Muscle of leg (tissue), 16 donors: ENCODE data around the gene TRIM7. TPM values are rescaled to one million over a fixed set of nuclear protein-coding genes. Genes with fewer than 3 reads are reported as not detected.

Source experiments
- DNase-seq: peaks from one replicate; pipeline ENCODE4 v3.0.0; 2013
- H3K27ac ChIP-seq: one replicate; pipeline ENCODE4 v1.5.1; 2013; ENCODE audit warnings: mild to moderate bottlenecking, low read length, control low read depth
- H3K27me3 ChIP-seq: one replicate; pipeline ENCODE4 v1.6.1; 2013; ENCODE audit warnings: low read length; ENCODE audit not compliant: control insufficient read depth, insufficient read depth
- H3K36me3 ChIP-seq: one replicate; pipeline ENCODE4 v1.6.1; 2013; ENCODE audit warnings: low read length; ENCODE audit not compliant: control insufficient read depth, insufficient read depth
- H3K4me1 ChIP-seq: one replicate; pipeline ENCODE4 v1.6.1; 2013; ENCODE audit warnings: low read length; ENCODE audit not compliant: control insufficient read depth, insufficient read depth
- H3K4me3 ChIP-seq: one replicate; pipeline ENCODE4 v1.5.1; 2013; ENCODE audit warnings: low read length, control low read depth
- H3K9me3 ChIP-seq: replicated peaks from 2 replicates; pipeline ENCODE4 v1.6.1; 2013; ENCODE audit warnings: low read depth, low read length; ENCODE audit not compliant: control insufficient read depth
- WGBS: methylation state at CpG from one replicate; pipeline ENCODE4 v1.1.5; 2013; ENCODE audit warnings: missing lambda C conversion rate; ENCODE audit not compliant: insufficient coverage; 5-methylcytosine and 5-hydroxymethylcytosine counted together
- long read RNA-seq, 11 donors: transcript quantifications; one replicate each; lab custom pipeline, GENCODE V29; 2026
- polyA plus RNA-seq, 8 donors: library from polyadenylated mRNA; unstranded; fragments of 120-200 nt; gene quantifications; one replicate each; pipeline versions ENCODE4 v1.2.1 to v1.2.3, GENCODE V29; 2013; ENCODE audit warnings: inconsistent platforms in 1 of 8, low replicate concordance in 1 of 8; ENCODE audit not compliant: insufficient read length in 8 of 8, insufficient read depth in 1 of 8
- total RNA-seq: library from RNA; stranded (reverse); fragments of 120-200 nt; gene quantifications from one replicate; pipeline ENCODE4 v1.2.4, GENCODE V29; 2013

The TRIM7 gene
- total RNA-seq (18.8 TPM), polyA plus RNA-seq (10 to 100 TPM in 6 of 8 donors, 1 to 10 TPM in 2; 7.7 to 22.0 (median 14.3) TPM)
- long read RNA-seq, donor 1, partial matches to known transcripts, result 0 of 3 reads
- long read RNA-seq, donor 1, other reads (novel, unspliced or antisense), result 0 of 3 reads
- long read RNA-seq, donor 2, partial matches to known transcripts, result 0 of 1 reads
- long read RNA-seq, donor 2, other reads (novel, unspliced or antisense), result 0 of 1 reads
- long read RNA-seq, donor 3, transcript TRIM7-202 (2 exons, 1,228 nt), result major isoform, 7 of 9 reads
- long read RNA-seq, donor 3, partial matches to known transcripts, result 0 of 9 reads
- long read RNA-seq, donor 3, other reads (novel, unspliced or antisense), result 0 of 9 reads
- long read RNA-seq, donor 4, partial matches to known transcripts, result 0 of 1 reads
- long read RNA-seq, donor 4, other reads (novel, unspliced or antisense), result 0 of 1 reads
- long read RNA-seq, donor 5, partial matches to known transcripts, result 0 of 2 reads
- long read RNA-seq, donor 5, other reads (novel, unspliced or antisense), result 0 of 2 reads
- long read RNA-seq, donor 6, transcript TRIM7-202 (2 exons, 1,228 nt), result major isoform, 11 of 12 reads
- long read RNA-seq, donor 6, partial matches to known transcripts, result 0 of 12 reads
- long read RNA-seq, donor 6, other reads (novel, unspliced or antisense), result 0 of 12 reads
- long read RNA-seq, donor 7, partial matches to known transcripts, result 0 of 3 reads
- long read RNA-seq, donor 7, other reads (novel, unspliced or antisense), result 0 of 3 reads
- long read RNA-seq, donor 8, partial matches to known transcripts, result 0 of 1 reads
- long read RNA-seq, donor 8, other reads (novel, unspliced or antisense), result 0 of 1 reads
- long read RNA-seq, donor 9, partial matches to known transcripts, result 0 of 3 reads
- long read RNA-seq, donor 9, other reads (novel, unspliced or antisense), result 0 of 3 reads
- long read RNA-seq, donor 10, partial matches to known transcripts, result 0 of 6 reads
- long read RNA-seq, donor 10, other reads (novel, unspliced or antisense), result 0 of 6 reads
- long read RNA-seq, donor 11, partial matches to known transcripts, result 0 of 4 reads
- long read RNA-seq, donor 11, other reads (novel, unspliced or antisense), result 0 of 4 reads

DNA sequence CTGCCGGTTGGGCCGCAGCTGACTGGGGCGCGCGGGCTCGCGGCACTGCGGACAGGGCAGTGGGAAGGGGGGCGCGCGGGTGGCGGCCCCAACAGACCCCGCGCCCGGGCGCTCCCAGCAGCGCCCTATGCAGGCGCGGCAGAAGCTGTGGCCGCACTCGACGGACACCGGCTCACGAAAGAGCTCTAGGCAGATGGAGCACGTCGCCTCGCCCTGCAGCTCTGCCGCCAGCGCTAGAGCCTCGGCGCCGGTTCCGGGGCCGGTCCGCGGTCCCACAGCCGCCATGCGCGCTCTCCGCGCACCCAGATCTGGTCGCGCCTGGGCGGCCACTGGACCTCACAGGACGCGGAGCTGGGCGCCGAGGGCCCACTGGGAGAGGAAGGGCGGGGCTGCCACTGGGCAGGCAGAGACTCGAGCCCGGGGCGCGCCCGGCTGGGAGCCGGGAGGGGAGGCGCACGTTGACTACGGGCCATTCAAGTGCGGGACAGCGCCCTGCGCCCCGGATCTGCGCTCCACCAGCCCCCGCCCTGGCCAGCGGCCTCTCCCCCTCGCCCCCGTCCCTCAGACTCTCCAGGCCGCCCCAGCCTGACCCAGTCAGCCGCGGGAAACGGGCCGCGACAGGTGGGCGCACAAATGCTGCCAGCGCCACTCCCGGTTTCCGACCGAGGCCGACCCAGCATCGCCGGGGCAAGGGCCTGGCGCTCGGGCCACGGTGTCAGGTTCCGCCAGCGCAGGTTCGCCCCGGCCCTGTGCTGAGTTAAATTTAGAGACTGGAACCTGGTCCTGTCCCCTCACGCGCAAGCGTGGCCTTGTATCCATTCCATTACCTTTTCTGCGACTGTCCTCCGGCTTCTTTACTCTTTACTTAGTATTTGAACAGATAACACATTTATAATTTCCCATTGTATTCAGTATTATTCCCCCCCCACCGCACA lies at the start of gene TRIM7:
Gene TRIM7, minus strand, starts transcription at position 371 of the 935 bp plus-strand sequence. Its CDS starts 86 bp downstream, at position 285.
- DNase-seq, result peak; percentile 67
- peaks cover 51% of the 10 kb centered on the region for H3K27me3 ChIP-seq
- peak within 1 kb of the TSS; percentile 87 for H3K27ac ChIP-seq
- H3K9me3 ChIP-seq, result no peaks in the 10 kb centered on the region
- H3K4me1 ChIP-seq, result peaks cover 28% of the 10 kb centered on the region
- under 1% methylated on average over 88 of the region's 94 CpGs for WGBS
- H3K36me3 ChIP-seq, result no peaks in the 10 kb centered on the region
- H3K4me3 ChIP-seq, result peak within 1 kb of the TSS; percentile 52

DNA sequence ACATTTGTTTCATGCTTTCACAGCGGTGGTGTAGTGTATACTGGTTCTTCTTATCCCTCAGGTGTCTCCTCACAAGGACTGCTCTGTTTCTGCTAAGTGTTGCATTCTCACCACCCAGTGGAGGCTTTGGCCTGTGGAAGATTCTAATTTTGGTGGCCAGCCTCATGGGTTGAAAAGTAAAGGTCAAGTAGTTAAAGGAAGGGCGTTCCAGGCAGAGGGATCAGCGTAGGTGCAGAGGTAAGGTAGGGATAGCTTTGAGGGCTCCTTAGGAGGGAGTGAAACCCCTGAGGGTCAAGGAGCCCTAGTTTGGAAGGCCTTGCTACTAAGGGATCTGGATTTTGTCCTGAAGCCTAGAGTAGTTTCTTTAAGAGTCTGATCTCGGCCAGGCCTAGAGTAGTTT lies 43.3 kb upstream of the TRIM7 start:
- 86% methylated on average over 3 of the region's 4 CpGs for WGBS
- Histone ChIP-seq H3K4me3 (peak overlapping the region; percentile 70), H3K9me3 (no peaks in the 10 kb centered on the region), H3K4me1 (peaks cover 42% of the 10 kb centered on the region), H3K36me3 (peaks cover 25% of the 10 kb centered on the region), H3K27me3 (no peaks in the 10 kb centered on the region), H3K27ac (peak overlapping the region; percentile 57)
- DNase-seq, result no peak

DNA sequence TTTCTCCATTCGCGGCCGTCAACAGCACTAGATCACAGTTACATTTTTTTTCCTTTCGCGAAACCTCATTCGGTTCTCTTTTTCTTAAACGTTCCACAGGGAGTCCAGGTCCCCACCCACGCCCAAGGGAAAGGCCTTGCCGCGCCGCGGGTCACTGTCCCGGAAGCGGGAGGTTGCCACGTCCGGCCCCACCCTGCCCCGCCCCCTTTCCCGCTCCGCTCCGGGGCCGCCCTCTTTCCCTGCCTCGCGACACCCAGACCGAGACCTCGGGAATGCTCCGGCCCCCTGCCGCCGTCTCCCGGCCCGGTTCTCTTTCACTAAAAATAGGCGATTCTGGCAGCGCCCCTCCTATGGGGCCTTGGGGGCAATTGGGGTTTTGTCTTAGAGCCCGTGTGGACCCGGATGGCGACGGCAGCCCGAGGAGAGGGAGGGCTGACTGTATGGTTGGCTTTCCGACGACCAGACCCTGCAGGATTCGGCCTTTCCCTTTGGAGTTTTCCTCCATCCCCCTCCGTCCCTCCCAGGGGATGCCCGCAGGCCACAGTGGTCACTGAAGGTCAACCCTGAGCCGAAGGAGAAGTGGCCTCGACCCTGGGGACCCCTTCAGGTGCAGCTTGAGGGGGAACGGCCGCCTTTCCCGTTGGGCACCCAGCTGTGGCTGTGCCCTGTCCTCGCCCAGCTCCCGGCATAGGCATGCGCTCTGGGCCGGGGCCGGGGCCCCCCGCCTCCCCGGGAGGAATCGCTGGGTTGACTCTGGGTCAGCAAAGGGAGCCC lies 41.5 kb upstream of the TRIM7 start:
- H3K36me3 ChIP-seq, result peaks cover 31% of the 10 kb centered on the region
- no peaks in the 10 kb centered on the region for H3K27me3 ChIP-seq
- peaks cover 52% of the 10 kb centered on the region for H3K4me1 ChIP-seq
- no peaks in the 10 kb centered on the region for H3K9me3 ChIP-seq
- H3K27ac ChIP-seq, result peak overlapping the region; percentile 98
- DNase-seq, result peak; percentile 94
- WGBS, result 0% methylated on average over 41 of the region's 55 CpGs
- peak overlapping the region; percentile 70 for H3K4me3 ChIP-seq

DNA sequence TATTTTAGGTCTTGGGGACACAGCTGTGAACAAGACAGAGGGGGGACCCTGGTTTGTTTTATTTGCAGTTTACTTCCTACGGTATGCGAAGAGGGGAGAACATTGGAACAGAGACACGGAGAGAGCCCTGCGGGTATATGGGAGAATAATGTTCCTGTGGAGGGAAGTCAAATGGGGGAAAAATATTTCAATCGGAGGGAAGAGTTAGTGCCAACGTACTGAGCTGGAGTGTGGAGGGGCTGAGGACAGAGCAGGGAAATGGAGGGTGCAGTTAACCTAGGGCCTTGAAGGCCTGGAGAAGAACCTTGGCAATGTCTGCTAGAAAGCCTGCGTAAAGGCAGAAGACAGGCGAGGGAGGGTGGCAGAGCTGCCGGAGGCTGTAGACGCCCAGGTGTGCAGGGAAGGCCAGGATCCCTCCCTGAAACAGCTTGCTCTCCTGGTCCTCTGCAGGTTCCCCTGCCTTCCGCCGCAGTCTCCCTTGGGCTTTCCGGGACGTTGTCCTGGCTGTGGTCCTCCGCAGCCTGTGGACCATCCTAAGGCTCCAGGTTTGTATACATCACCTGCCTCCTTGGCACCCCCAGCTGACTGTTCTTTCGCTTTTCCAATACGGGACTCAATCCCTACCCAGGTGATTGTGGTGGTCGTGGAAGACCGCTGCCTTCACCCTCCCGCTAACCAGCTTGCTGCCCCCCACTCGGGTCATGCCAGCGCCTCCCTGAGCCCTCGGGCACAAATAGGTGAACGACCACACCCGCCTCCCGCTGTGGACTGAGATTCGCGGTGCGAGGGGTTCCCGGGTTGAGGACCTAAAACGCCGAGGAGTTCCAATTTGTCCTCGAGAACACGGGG lies 40.7 kb upstream of the TRIM7 start:
- peak overlapping the region; percentile 98 for H3K27ac ChIP-seq
- 26% methylated on average over 30 of the region's 34 CpGs for WGBS
- H3K4me1 ChIP-seq, result peaks cover 54% of the 10 kb centered on the region
- H3K36me3 ChIP-seq, result peaks cover 36% of the 10 kb centered on the region
- H3K4me3 ChIP-seq, result peak overlapping the region; percentile 70
- H3K9me3 ChIP-seq, result no peaks in the 10 kb centered on the region
- H3K27me3 ChIP-seq, result no peaks in the 10 kb centered on the region
- no peak for DNase-seq

DNA sequence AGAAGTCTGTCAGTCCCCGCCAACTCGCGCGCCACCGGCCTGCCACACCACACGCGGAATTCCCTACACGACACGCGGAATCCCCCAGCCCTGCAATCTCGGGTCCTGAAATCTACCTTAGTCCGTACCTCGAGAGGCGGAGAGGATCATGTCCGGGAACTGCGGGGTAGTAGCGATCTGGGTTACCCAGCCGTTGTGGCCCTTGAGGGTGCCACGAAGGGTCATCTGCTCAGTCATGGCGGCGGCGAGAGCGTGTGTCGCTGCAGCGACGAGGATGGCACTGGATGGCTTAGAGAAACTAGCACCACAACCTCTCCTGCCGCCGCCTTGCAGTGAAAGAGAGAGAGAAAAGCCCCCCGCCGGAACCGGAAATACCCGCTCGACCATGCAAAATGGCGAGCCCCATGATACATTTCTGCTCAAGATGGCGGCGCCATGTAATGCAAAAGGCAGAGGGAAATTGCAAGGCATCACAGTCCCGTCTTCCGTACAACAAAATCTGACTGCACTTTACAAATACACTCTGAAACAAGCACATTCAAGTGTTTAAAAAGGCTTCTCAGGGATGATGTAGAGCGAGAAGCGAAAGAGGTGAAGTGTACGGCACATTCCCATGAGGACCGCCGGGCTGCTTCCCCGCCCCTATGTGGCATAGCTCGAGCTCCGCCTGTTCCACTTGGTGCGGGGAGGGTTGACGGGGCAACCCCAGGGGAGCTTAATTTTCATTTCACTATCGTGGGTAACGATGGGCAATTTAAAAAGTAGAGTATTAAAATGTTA lies 38.8 kb upstream of the TRIM7 start, which contains the start of gene RACK1:
Gene RACK1, minus strand, starts transcription at position 343 of the 780 bp plus-strand sequence. Its CDS starts 106 bp downstream, at position 237.
- H3K4me3 ChIP-seq, result peak within 1 kb of the TSS; percentile 89
- WGBS, result 0% methylated on average over 38 of the region's 50 CpGs
- H3K4me1 ChIP-seq, result peaks cover 47% of the 10 kb centered on the region
- peak within 1 kb of the TSS; percentile 98 for H3K27ac ChIP-seq
- no peaks in the 10 kb centered on the region for H3K9me3 ChIP-seq
- no peaks in the 10 kb centered on the region for H3K27me3 ChIP-seq
- peaks cover 43% of the 10 kb centered on the region for H3K36me3 ChIP-seq
- DNase-seq, result peak; percentile 98

DNA sequence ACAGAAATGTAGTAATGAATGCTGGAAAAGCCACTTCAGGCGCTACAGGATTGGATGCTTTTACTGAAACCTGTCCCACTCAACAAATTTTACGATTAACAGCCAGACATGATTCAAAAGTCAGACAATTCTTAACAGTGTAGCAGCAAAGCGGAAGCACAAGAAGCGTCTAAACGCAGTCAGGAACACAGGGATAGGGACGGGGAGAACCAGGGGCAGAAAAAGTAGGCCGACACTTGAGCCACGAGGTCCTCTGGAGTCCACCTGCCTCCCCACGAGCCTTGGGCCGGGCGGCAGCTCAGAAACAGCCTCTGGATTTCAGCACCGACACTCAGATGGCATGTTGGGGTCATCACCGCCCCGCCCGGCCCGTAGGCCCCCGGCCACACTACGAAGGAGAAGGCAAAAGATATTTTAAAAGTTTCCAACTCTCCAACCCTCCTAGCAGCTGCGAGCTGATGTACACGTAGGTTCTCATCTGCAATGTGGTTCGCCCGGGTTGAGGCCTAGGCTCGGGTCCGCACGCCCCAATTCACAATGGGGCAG lies 38.1 kb upstream of the TRIM7 start:
- peaks cover 42% of the 10 kb centered on the region for H3K4me1 ChIP-seq

DNA sequence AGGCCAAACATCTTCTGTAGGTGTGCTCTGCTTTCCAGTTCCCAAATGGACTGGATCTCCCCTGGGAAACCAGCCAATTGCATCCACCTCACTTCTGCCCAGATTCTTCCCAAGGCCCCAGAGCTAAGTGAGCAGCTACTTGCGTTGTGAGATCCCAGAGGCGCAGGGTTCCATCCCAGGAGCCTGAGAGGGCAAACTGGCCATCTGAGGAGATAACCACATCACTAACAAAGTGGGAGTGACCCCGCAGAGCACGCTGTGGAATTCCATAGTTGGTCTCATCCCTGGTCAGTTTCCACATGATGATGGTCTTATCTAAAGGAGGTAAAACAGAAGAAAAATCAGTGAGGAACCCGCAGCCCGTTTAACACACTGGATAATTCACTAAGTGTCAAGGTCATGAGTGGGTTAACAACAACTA lies 37.0 kb upstream of the TRIM7 start:
- peaks cover 55% of the 10 kb centered on the region for H3K36me3 ChIP-seq
- no peak overlapping the region for H3K27ac ChIP-seq

More for the DNA sequence above, 38.1 kb upstream of the TRIM7 start:
- Histone ChIP-seq H3K27ac (peak overlapping the region; percentile 98), H3K36me3 (peaks cover 47% of the 10 kb centered on the region), H3K4me3 (peak overlapping the region; percentile 89), H3K27me3 (no peaks in the 10 kb centered on the region), H3K9me3 (no peaks in the 10 kb centered on the region)
- DNase-seq, result no peak
- under 1% methylated on average over 16 of the region's 25 CpGs for WGBS

More for the DNA sequence above, 37.0 kb upstream of the TRIM7 start:
- peak overlapping the region; percentile 89 for H3K4me3 ChIP-seq
- peaks cover 33% of the 10 kb centered on the region for H3K4me1 ChIP-seq
- 41% methylated on average over 5 of the region's 6 CpGs for WGBS
- DNase-seq, result no peak
- H3K9me3 ChIP-seq, result no peaks in the 10 kb centered on the region
- no peaks in the 10 kb centered on the region for H3K27me3 ChIP-seq
